DND-41 (cell line): ENCODE data around the gene MSGN1.

ENCODE experiments used
- EZH2 ChIP-seq: IDR thresholded peaks from 3 replicates; pipeline ENCODE4 v1.6.1; 2012; ENCODE audit warnings: borderline replicate concordance, low read depth, mild to moderate bottlenecking, moderate library complexity, low read length, inconsistent platforms; ENCODE audit not compliant: severe bottlenecking
- TF ChIP-seq, protein P1 (sequence below): IDR thresholded peaks from 2 replicates; pipeline ENCODE4 v1.5.1; 2012; ENCODE audit warnings: borderline replicate concordance, low read length, moderate library complexity, mild to moderate bottlenecking; ENCODE audit not compliant: poor library complexity, severe bottlenecking; ENCODE audit errors: extremely low read depth

DNA sequence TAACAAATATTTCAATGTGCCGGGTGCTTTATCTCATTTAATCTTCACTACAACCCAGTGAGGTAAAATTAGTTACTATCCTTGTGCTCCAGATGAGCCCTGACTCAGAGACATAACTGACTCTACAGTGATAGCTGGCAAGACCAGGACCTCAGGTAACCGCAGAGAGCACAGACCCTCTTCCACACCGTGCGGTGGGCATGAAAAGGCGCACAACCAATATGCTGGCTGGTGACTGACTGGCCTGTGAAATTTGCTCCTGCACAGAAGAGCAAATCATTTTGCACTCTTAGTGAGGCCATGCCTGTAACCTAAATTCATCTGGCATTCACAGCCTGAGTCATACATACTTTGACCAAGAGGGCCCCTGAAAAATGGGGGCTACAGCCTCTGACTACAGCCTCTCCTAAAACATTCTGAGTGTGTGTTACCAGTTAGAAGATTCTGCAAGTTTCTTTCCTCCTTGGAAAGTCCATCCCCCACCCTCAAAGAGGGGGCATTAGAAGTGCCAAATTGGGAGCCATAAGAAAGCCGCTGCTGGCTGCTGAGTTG lies 22.4 kb upstream of the MSGN1 start:
- TF ChIP-seq, protein P1, sequence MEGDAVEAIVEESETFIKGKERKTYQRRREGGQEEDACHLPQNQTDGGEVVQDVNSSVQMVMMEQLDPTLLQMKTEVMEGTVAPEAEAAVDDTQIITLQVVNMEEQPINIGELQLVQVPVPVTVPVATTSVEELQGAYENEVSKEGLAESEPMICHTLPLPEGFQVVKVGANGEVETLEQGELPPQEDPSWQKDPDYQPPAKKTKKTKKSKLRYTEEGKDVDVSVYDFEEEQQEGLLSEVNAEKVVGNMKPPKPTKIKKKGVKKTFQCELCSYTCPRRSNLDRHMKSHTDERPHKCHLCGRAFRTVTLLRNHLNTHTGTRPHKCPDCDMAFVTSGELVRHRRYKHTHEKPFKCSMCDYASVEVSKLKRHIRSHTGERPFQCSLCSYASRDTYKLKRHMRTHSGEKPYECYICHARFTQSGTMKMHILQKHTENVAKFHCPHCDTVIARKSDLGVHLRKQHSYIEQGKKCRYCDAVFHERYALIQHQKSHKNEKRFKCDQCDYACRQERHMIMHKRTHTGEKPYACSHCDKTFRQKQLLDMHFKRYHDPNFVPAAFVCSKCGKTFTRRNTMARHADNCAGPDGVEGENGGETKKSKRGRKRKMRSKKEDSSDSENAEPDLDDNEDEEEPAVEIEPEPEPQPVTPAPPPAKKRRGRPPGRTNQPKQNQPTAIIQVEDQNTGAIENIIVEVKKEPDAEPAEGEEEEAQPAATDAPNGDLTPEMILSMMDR, result no peak
- no peak for TF ChIP-seq EZH2
